H9 (cell line): ENCODE data around the gene NBEA. TPM values are rescaled to one million over a fixed set of nuclear protein-coding genes. Genes with fewer than 3 reads are reported as not detected.

Source experiments
- DNase-seq: peaks from one replicate; pipeline ENCODE4 v3.0.0-alpha.2; 2017
- H2AFZ ChIP-seq: one replicate; pipeline ENCODE4 v1.6.1; 2013; ENCODE audit warnings: mild to moderate bottlenecking, low read length, control low read depth, moderate library complexity
- H2AK5ac ChIP-seq: 2 replicates; pipeline ENCODE4 v1.6.1; 2013; ENCODE audit warnings: low read length, control low read depth, mixed read lengths; ENCODE audit not compliant: insufficient read length
- H2BK120ac ChIP-seq: one replicate; pipeline ENCODE4 v1.6.1; 2013; ENCODE audit warnings: low read depth, mild to moderate bottlenecking, low read length, control low read depth, inconsistent platforms; ENCODE audit not compliant: poor library complexity, severe bottlenecking
- H2BK12ac ChIP-seq: 2 replicates; pipeline ENCODE4 v1.6.1; 2013; ENCODE audit warnings: low read length, control low read depth, mixed read lengths, low read depth; ENCODE audit not compliant: insufficient read length
- H2BK15ac ChIP-seq: 2 replicates; pipeline ENCODE4 v1.6.1; 2013; ENCODE audit warnings: low read depth, low read length, control low read depth
- H2BK20ac ChIP-seq: one replicate; pipeline ENCODE4 v1.6.1; 2013; ENCODE audit warnings: low read depth, mild to moderate bottlenecking, low read length, control low read depth, inconsistent platforms; ENCODE audit not compliant: poor library complexity, severe bottlenecking
- H2BK5ac ChIP-seq: 2 replicates; pipeline ENCODE4 v1.6.1; 2013; ENCODE audit warnings: low read length, control low read depth, mixed read lengths; ENCODE audit not compliant: insufficient read length
- H3K14ac ChIP-seq: 2 replicates; pipeline ENCODE4 v1.6.1; 2013; ENCODE audit warnings: low read length, control low read depth; ENCODE audit not compliant: insufficient read depth
- H3K18ac ChIP-seq: 2 replicates; pipeline ENCODE4 v1.6.1; 2013; ENCODE audit warnings: low read depth, mild to moderate bottlenecking, mixed read lengths, low read length, control low read depth; ENCODE audit not compliant: insufficient read length
- H3K23ac ChIP-seq: 2 replicates; pipeline ENCODE4 v1.6.1; 2013; ENCODE audit warnings: low read length, control low read depth, mixed read lengths, low read depth; ENCODE audit not compliant: insufficient read length
- H3K23me2 ChIP-seq: 2 replicates; pipeline ENCODE4 v1.6.1; 2013; ENCODE audit warnings: low read depth, mild to moderate bottlenecking, mixed read lengths, low read length, control low read depth; ENCODE audit not compliant: insufficient read length, poor library complexity, severe bottlenecking
- H3K27ac ChIP-seq: 2 replicates; pipeline ENCODE4 v1.5.1; 2013; ENCODE audit warnings: low read length, control low read depth, mixed read lengths, low read depth; ENCODE audit not compliant: insufficient read length
- H3K27me3 ChIP-seq: 2 replicates; pipeline ENCODE4 v1.6.1; 2013; ENCODE audit warnings: low read length, control low read depth, inconsistent platforms; ENCODE audit not compliant: insufficient read depth
- H3K4ac ChIP-seq: 2 replicates; pipeline ENCODE4 v1.6.1; 2013; ENCODE audit warnings: low read depth, mild to moderate bottlenecking, control low read depth, inconsistent platforms, low read length, moderate library complexity
- H3K4me1 ChIP-seq: 2 replicates; pipeline ENCODE4 v1.6.1; 2013; ENCODE audit warnings: low read length, control low read depth, inconsistent platforms; ENCODE audit not compliant: insufficient read depth
- H3K4me2 ChIP-seq: 2 replicates; pipeline ENCODE4 v1.6.1; 2013; ENCODE audit warnings: low read length, control low read depth, mixed read lengths; ENCODE audit not compliant: insufficient read length, insufficient read depth
- H3K56ac ChIP-seq: 2 replicates; pipeline ENCODE4 v1.6.1; 2013; ENCODE audit warnings: low read depth, mild to moderate bottlenecking, mixed read lengths, low read length, control low read depth; ENCODE audit not compliant: insufficient read length
- H3K79me1 ChIP-seq: 2 replicates; pipeline ENCODE4 v1.6.1; 2013; ENCODE audit warnings: low read depth, mild to moderate bottlenecking, moderate library complexity, low read length, control low read depth, inconsistent platforms; ENCODE audit not compliant: insufficient read depth, poor library complexity, severe bottlenecking
- H3K79me2 ChIP-seq: 2 replicates; pipeline ENCODE4 v1.6.1; 2013; ENCODE audit warnings: low read length, control low read depth, inconsistent platforms; ENCODE audit not compliant: insufficient read depth
- H3K9ac ChIP-seq: 2 replicates; pipeline ENCODE4 v1.6.1; 2013; ENCODE audit warnings: low read length, control low read depth, mixed read lengths; ENCODE audit not compliant: insufficient read length; ENCODE audit errors: extremely low read depth
- H3K9me3 ChIP-seq: one replicate; pipeline ENCODE4 v1.6.1; 2013; ENCODE audit warnings: low read depth, low read length, inconsistent platforms; ENCODE audit not compliant: control insufficient read depth
- H3T11ph ChIP-seq: one replicate; pipeline ENCODE4 v1.6.1; 2013; ENCODE audit warnings: mild to moderate bottlenecking, low read length, control low read depth, inconsistent platforms
- H4K20me1 ChIP-seq: one replicate; pipeline ENCODE4 v1.6.1; 2013; ENCODE audit not compliant: control insufficient read depth, insufficient read length, insufficient read depth
- H4K5ac ChIP-seq: 2 replicates; pipeline ENCODE4 v1.6.1; 2013; ENCODE audit warnings: low read depth, mild to moderate bottlenecking, mixed read lengths, low read length, control low read depth; ENCODE audit not compliant: insufficient read length
- H4K8ac ChIP-seq: replicated peaks from 2 replicates; pipeline ENCODE4 v1.6.1; 2013; ENCODE audit warnings: low read length, control low read depth, mixed read lengths, low read depth; ENCODE audit not compliant: insufficient read length
- H4K91ac ChIP-seq: 2 replicates; pipeline ENCODE4 v1.6.1; 2013; ENCODE audit warnings: low read depth, mild to moderate bottlenecking, moderate library complexity, mixed read lengths, low read length, control low read depth; ENCODE audit not compliant: insufficient read length
- H3K27ac Mint-ChIP-seq, 3 experiments: 2 replicates in 2 of 3; 3 replicates in 1 of 3; pipeline ENCODE4 v1.8.0; 2020 to 2021; ENCODE audit warnings: mixed read lengths in 3 of 3, mild to moderate bottlenecking in 1 of 3, moderate library complexity in 1 of 3
- H3K27me3 Mint-ChIP-seq: 2 replicates; pipeline ENCODE4 v1.8.0; 2021; ENCODE audit warnings: low read depth, mild to moderate bottlenecking, moderate library complexity, mixed read lengths
- H3K36me3 Mint-ChIP-seq, 3 experiments: 2 replicates in 2 of 3; 3 replicates in 1 of 3; pipeline ENCODE4 v1.8.0; 2020 to 2021; ENCODE audit warnings: low read depth in 3 of 3, mixed read lengths in 3 of 3; ENCODE audit not compliant: insufficient read depth in 1 of 3
- H3K4me1 Mint-ChIP-seq, 2 experiments: 2 replicates each; pipeline ENCODE4 v1.8.0; 2020; ENCODE audit warnings: mixed read lengths in 2 of 2
- H3K4me3 Mint-ChIP-seq, 2 experiments: 2 replicates in 1 of 2; 3 replicates in 1 of 2; pipeline ENCODE4 v1.8.0; 2020 to 2021; ENCODE audit warnings: mild to moderate bottlenecking in 2 of 2, mixed read lengths in 2 of 2, moderate library complexity in 1 of 2
- H3K9me3 Mint-ChIP-seq, 2 experiments: 2 replicates in 1 of 2; 3 replicates in 1 of 2; pipeline ENCODE4 v1.8.0; 2020; ENCODE audit warnings: mild to moderate bottlenecking in 2 of 2, mixed read lengths in 2 of 2, moderate library complexity in 1 of 2
- CTCF ChIP-seq: fragments of 200-600 bp; sonication (generic); conservative IDR thresholded peaks from 3 replicates; pipeline ENCODE4 v1.8.0; 2021; ENCODE audit warnings: antibody characterized with exemption, mild to moderate bottlenecking
- WGBS: extraction: QIAGEN DNeasy Blood & Tissue Kit; methylation state at CpG from one replicate; pipeline ENCODE4 v1.1.7; 2013; ENCODE audit warnings: missing lambda C conversion rate, low lambda C conversion rate, mixed read lengths; ENCODE audit not compliant: insufficient read length; ENCODE audit errors: extremely low coverage; 5-methylcytosine and 5-hydroxymethylcytosine counted together
- total RNA-seq: library from RNA; stranded (reverse); gene quantifications from 2 replicates; pipeline ENCODE4 v1.2.1, GENCODE V29; 2021

The NBEA gene
- total RNA-seq, 1 experiment from 2014 or later: 17.3 TPM

- no peak overlapping the region for H3K27ac Mint-ChIP-seq
- H3K79me1 ChIP-seq: no peaks in the 10 kb centered on the region
- no peaks in the 10 kb centered on the region for H3K27me3 ChIP-seq
- no peaks in the 10 kb centered on the region for H3K9me3 ChIP-seq
- DNase-seq: no peak
- no peak overlapping the region for H3K23ac ChIP-seq
- no peak overlapping the region for H3K4me2 ChIP-seq
- WGBS: no CpG with 5 or more reads among the region's 1 CpG
- H3K14ac ChIP-seq: no peak overlapping the region; the same call in 1 of the 2 replicates
- H2BK5ac ChIP-seq: no peak overlapping the region
- no peaks in the 10 kb centered on the region; a peak in 1 of 4 replicates for H3K4me1 Mint-ChIP-seq
- no peak overlapping the region for H3T11ph ChIP-seq
- H3K23me2 ChIP-seq: no peaks in the 10 kb centered on the region
- H3K9ac ChIP-seq: no peak overlapping the region
- no peak overlapping the region for H4K5ac ChIP-seq
- no peak overlapping the region for H3K4ac ChIP-seq
- H3K18ac ChIP-seq: no peak overlapping the region
- H2BK120ac ChIP-seq: no peak overlapping the region
- H3K36me3 Mint-ChIP-seq: peaks cover 19 to 33% (median 21%) of the 10 kb centered on the region in 3 experiments; a peak in 6 of 7 replicates
- no peak overlapping the region for H3K27ac ChIP-seq
- H4K20me1 ChIP-seq: no peaks in the 10 kb centered on the region
- H4K91ac ChIP-seq: no peak overlapping the region
- H2BK15ac ChIP-seq: no peak overlapping the region
- no peak for TF ChIP-seq CTCF
- no peak overlapping the region for H2AK5ac ChIP-seq
- no peak overlapping the region for H2AFZ ChIP-seq
- no peaks in the 10 kb centered on the region for H3K9me3 Mint-ChIP-seq
- peak overlapping the region; percentile 59 for H3K56ac ChIP-seq
- no peak overlapping the region for H4K8ac ChIP-seq
- H3K4me3 Mint-ChIP-seq: no peak overlapping the region
- no peak overlapping the region for H2BK20ac ChIP-seq
- no peak overlapping the region for H2BK12ac ChIP-seq
- H3K4me1 ChIP-seq: no peaks in the 10 kb centered on the region
- no peaks in the 10 kb centered on the region for H3K79me2 ChIP-seq
- no peaks in the 10 kb centered on the region for H3K27me3 Mint-ChIP-seq
These were observed 204.6 kb downstream of the NBEA start for GRCh38 chr13:35146686-35147085.
